ENCODE data around the gene XPNPEP1.

GRCh38 chr10:109922976-109923921 is at the start of gene XPNPEP1:
- TF ChIP-seq CTCF (IDR thresholded peaks at IDR 0.05) (no peak), POLR2A (IDR thresholded peaks at IDR 0.05) (peak in 1 of 2 donors; percentile 23)

Measured in lower leg skin (tissue), 3 donors.